ENCODE results near the gene CDKN2AIPNL.
A peak's percentile ranks its signal among the peaks of the same experiment; 100 is the strongest.

CDKN2AIPNL gene

GRCh38 chr5:134457801-134458200, 46.1 kb upstream of the CDKN2AIPNL start:
- H3K9me3 Mint-ChIP-seq = no peaks in the 10 kb centered on the region

GRCh38 chr5:134456825-134457224, 45.1 kb upstream of the CDKN2AIPNL start:
- no peaks in the 10 kb centered on the region for H3K9me3 Mint-ChIP-seq
- TF ChIP-seq CTCF (IDR thresholded peaks at IDR 0.05; ENCODE audit: unreplicated experiment in 3 of 3) = no peak

More at GRCh38 chr5:134457801-134458200, 46.1 kb upstream of the CDKN2AIPNL start:
- H3K27me3 Mint-ChIP-seq (ENCODE audit: low read depth) = peaks cover 16% of the 10 kb centered on the region
- peak overlapping the region in 1 of 3 experiments; percentile 20 for H3K27ac Mint-ChIP-seq
- H3K36me3 Mint-ChIP-seq (ENCODE audit: low read depth) = no peaks in the 10 kb centered on the region
- TF ChIP-seq CTCF (IDR thresholded peaks at IDR 0.05; ENCODE audit: unreplicated experiment in 3 of 3) = no peak
- peaks cover 13% of the 10 kb centered on the region for H3K4me1 Mint-ChIP-seq
- no peak overlapping the region for H3K4me3 Mint-ChIP-seq

GRCh38 chr5:134455466-134455865, 43.8 kb upstream of the CDKN2AIPNL start:
- H3K4me1 Mint-ChIP-seq = peaks cover 8% of the 10 kb centered on the region
- peaks cover 13% of the 10 kb centered on the region for H3K27me3 Mint-ChIP-seq (ENCODE audit: low read depth)
- no peak overlapping the region for H3K27ac Mint-ChIP-seq
- TF ChIP-seq CTCF (IDR thresholded peaks at IDR 0.05; ENCODE audit: unreplicated experiment in 3 of 3) = no peak
- no peaks in the 10 kb centered on the region for H3K36me3 Mint-ChIP-seq (ENCODE audit: low read depth)
- no peaks in the 10 kb centered on the region for H3K9me3 Mint-ChIP-seq
- H3K4me3 Mint-ChIP-seq = no peak overlapping the region

More at GRCh38 chr5:134456825-134457224, 45.1 kb upstream of the CDKN2AIPNL start:
- peaks cover 18% of the 10 kb centered on the region for H3K27me3 Mint-ChIP-seq (ENCODE audit: low read depth)
- peaks cover 8% of the 10 kb centered on the region for H3K4me1 Mint-ChIP-seq
- no peaks in the 10 kb centered on the region for H3K36me3 Mint-ChIP-seq (ENCODE audit: low read depth)
- H3K27ac Mint-ChIP-seq = no peak overlapping the region
- no peak overlapping the region for H3K4me3 Mint-ChIP-seq

DNA sequence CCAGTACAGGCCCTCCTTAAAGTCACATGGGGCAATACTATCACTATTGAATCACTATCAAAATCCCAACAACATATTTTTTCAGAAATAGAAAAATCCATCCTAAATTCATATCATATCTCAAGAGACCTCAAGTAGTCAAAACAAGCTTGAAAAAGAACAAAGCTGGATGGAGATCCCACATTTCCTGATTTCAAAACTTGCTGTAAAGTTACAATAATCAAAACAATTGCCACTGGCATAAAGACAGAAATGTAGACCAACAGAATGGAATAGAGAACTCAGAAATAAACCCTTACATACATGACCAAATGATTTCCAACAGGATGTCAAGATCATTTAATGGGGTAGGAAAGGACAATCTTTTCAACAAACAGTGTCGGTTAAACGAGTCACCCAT, 41.3 kb upstream of the CDKN2AIPNL start:
- H3K36me3 Mint-ChIP-seq (ENCODE audit: low read depth) = no peaks in the 10 kb centered on the region
- H3K9me3 Mint-ChIP-seq = no peaks in the 10 kb centered on the region
- H3K27me3 Mint-ChIP-seq (ENCODE audit: low read depth) = peaks cover 4% of the 10 kb centered on the region
- no peak overlapping the region for H3K27ac Mint-ChIP-seq
- H3K4me1 Mint-ChIP-seq = peaks cover 8% of the 10 kb centered on the region
- TF ChIP-seq CTCF (IDR thresholded peaks at IDR 0.05; ENCODE audit: unreplicated experiment in 3 of 3) = no peak
- no peak overlapping the region for H3K4me3 Mint-ChIP-seq

DNA sequence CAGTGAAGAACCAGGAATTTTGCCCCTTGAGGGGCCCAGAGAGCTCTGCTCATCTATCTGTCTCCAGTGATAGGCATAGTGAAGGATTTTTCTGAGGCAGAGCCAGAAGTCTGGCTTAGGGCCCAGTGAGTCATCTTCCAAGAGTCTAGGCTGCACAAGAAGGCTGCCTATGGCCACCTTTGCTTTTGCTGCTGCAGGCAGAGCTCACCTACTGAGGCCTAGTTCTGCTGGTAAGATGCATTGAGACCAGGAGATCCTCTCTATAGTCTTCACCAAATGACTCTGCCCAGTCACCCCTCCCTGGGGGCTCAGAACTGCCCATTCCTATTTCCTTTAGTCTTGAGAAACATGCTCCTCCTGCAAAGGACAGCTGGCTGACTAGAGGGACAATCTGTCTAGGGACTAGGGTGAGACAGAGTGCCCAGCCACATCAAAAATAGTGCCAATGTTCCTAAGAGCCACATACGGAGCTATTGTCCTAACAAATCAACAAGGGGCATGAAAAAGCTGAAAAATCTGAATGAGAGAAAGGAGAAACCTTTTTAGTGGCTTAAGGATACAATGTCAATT, 40.3 kb upstream of the CDKN2AIPNL start:
- Mint-ChIP-seq H3K4me1 (peaks cover 8% of the 10 kb centered on the region), H3K27ac (peak overlapping the region in 2 of 3 experiments; percentile 68 to 78), H3K27me3 (ENCODE audit: low read depth) (peaks cover 4% of the 10 kb centered on the region), H3K9me3 (no peaks in the 10 kb centered on the region), H3K4me3 (no peak overlapping the region), H3K36me3 (ENCODE audit: low read depth) (no peaks in the 10 kb centered on the region)
- TF ChIP-seq CTCF (IDR thresholded peaks at IDR 0.05; ENCODE audit: unreplicated experiment in 3 of 3) = no peak
